HCT116 (cell line): Measurements from ENCODE around the gene GJA9.

Source experiments
- FOSL1 ChIP-seq: IDR thresholded peaks from 2 replicates; pipeline ENCODE4 v1.6.1; 2012; ENCODE audit warnings: low read depth
- POLR2A ChIP-seq: IDR thresholded peaks from 2 replicates; pipeline ENCODE4 v1.7.0; 2011; ENCODE audit warnings: borderline replicate concordance; ENCODE audit not compliant: insufficient read depth, insufficient read length; ENCODE audit errors: extremely low read depth
- ZFX ChIP-seq: fragments of 450-650 bp; IDR thresholded peaks from 2 replicates; pipeline ENCODE4 v1.6.1; 2017
- ZNF274 ChIP-seq: fragments of 200-500 bp; sonication (Bioruptor generic); IDR thresholded peaks from 2 replicates; pipeline ENCODE4 v1.6.1; 2014; ENCODE audit warnings: mild to moderate bottlenecking, low read depth, low read length, inconsistent platforms
- TF ChIP-seq, protein P1 (sequence below), 3 experiments: fragments of 200-600 bp in 1 of 3; sonication (generic) in 1 of 3; IDR thresholded peaks in 2 of 3; conservative IDR thresholded peaks in 1 of 3; 2 replicates each; pipeline ENCODE4 v1.5.1; 2012 to 2017; ENCODE audit warnings: low read depth in 2 of 3, low read length in 2 of 3, antibody characterized with exemption in 1 of 3, borderline replicate concordance in 1 of 3, control low read depth in 1 of 3, mild to moderate bottlenecking in 1 of 3, mixed read lengths in 1 of 3, mixed run types in 1 of 3, moderate library complexity in 1 of 3; ENCODE audit not compliant: insufficient read depth in 1 of 3
- TF ChIP-seq, protein P2 (sequence below): IDR thresholded peaks from 2 replicates; pipeline ENCODE4 v1.6.1; 2012

DNA sequence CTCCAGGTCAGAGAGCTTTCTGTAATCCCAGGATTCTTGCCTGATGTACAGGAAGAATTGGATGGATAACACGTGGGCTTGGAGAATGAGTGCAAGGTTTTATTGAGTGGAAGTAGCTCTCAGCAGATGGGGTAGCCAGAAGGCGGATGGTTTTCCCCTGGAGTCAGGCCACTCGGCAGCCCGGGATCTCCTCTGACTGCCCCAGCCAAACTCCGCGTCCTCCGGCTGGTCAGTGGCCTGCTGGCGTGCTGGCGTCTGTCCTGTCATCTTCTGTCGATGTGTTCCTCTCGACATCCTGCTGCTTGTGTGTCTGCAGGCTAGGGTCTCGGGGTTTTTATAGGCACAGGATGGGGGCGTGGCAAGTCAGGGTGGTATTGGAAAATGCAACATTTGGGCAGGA lies 27.4 kb upstream of the GJA9 start:
- TF ChIP-seq POLR2A (no peak), ZNF274 (no peak), FOSL1 (no peak), ZFX (no peak)
- TF ChIP-seq, protein P1, sequence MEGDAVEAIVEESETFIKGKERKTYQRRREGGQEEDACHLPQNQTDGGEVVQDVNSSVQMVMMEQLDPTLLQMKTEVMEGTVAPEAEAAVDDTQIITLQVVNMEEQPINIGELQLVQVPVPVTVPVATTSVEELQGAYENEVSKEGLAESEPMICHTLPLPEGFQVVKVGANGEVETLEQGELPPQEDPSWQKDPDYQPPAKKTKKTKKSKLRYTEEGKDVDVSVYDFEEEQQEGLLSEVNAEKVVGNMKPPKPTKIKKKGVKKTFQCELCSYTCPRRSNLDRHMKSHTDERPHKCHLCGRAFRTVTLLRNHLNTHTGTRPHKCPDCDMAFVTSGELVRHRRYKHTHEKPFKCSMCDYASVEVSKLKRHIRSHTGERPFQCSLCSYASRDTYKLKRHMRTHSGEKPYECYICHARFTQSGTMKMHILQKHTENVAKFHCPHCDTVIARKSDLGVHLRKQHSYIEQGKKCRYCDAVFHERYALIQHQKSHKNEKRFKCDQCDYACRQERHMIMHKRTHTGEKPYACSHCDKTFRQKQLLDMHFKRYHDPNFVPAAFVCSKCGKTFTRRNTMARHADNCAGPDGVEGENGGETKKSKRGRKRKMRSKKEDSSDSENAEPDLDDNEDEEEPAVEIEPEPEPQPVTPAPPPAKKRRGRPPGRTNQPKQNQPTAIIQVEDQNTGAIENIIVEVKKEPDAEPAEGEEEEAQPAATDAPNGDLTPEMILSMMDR (IDR thresholded peaks at IDR 0.05 in 2 of 3, conservative IDR thresholded peaks at IDR 0.05 in 1 of 3; ENCODE audit: borderline replicate concordance in 1 of 3, insufficient read depth in 1 of 3, low read depth in 2 of 3, low read length in 2 of 3), result no peak
- TF ChIP-seq, protein P2, sequence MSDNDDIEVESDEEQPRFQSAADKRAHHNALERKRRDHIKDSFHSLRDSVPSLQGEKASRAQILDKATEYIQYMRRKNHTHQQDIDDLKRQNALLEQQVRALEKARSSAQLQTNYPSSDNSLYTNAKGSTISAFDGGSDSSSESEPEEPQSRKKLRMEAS, result no peak
